Activated CD4-positive, alpha-beta T cell treated with anti-CD3 and anti-CD28 coated beads, Interleukin-2, Interleukin-6, amounts not matched to agents 100 ng/mL and 50 ng/mL, durations not matched to agents 16 hours and 8 hours (primary cell): Measurements from ENCODE around the gene SIK1.
"Not testable (repeated sequence)": the region's sequence is repeated elsewhere in the genome, so short reads cannot be mapped to it uniquely, and the experiment has no call there.

Source experiments
- DNase-seq: peaks from one replicate; pipeline ENCODE4 v3.0.0-alpha.2; 2020

The SIK1 gene

GRCh38 chr21:43439316-43440075, 12.6 kb upstream of the SIK1 start:
- DNase-seq, result not testable (repeated sequence)

DNA sequence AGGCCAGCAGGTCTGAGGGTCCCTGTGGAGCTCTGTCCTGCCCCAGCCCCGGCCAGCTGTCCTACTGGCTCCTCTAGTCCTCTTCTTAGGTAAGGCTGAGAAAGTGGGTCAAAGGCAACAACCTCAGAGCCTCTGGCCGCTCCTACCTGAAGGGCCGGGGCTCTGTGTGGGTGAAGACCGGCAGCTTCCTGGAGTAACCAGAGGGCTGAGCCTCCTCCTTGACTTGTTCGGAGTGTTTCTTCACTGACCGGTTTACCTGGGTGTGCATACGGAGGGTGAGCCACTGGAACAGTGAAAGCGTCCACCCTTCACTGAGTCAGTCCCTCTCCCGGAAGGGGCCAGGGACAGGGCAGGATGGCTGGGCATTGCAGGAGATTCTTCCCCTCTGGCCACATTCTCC, 9.3 kb upstream of the SIK1 start:
- not testable (repeated sequence) for DNase-seq

DNA sequence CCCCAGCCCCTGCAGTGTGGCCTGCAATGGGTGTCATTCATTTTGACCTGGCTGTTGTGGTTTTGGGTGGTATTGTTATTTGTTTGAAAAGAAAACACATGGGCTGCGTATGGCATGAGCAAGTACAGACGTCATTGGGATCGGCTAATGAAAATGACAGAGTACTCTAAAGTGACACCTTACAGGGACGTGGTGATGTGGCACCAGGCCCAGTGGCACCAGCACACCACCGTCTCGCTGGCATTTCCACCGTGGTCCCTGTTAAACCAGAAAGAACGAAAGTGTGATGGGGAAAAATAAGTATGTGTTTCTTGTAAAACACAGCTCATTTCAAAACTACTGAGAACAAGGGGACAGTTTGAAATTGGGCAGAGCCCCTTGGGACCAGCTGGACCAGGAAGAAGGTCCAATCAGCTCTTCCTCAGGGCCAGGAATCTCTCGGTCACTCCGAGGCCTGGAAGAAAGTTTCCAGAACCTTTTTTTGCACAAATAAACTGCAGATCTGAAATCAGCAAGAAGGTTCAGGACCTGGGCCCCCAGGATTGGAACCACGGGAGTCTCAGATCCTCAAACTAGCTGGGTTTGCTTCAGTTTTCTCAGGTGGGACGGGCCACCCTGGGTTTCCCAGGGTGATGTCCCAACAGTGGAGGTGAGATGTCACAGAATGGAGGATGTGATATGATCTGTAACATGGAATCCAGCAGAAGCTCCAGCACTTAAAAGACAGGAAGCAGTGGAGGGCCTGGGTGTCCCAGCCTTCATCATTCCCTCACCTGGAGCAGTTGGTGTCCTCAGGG, 6.6 kb upstream of the SIK1 start:
- not testable (repeated sequence) for DNase-seq

- not testable (repeated sequence) for DNase-seq
Measured at GRCh38 chr21:43430830-43431416, 4.0 kb upstream of the SIK1 start.

DNA sequence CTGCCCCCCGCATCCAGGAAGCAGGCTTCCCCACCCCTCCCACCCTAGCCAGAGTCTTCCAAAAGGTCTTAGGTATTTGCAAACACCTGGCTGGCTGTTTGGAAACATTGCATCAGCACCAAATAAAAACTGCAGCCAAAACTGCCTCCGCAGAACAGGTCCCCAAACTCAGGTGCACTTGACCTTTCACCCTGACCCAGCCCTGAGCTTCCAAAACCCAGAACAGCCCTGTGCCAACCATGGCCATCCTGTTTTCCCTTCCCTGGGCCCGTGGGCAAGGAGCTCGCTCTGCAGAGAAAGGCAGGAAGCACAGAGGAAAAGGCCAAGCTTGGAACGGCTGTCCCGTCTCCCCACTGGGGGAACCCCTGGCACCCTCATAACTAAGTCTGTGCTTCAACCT, 2.0 kb upstream of the SIK1 start:
- not testable (repeated sequence) for DNase-seq

- DNase-seq, result not testable (repeated sequence)
Measured at GRCh38 chr21:43427242-43427559, 270 bp upstream of the SIK1 start.

DNA sequence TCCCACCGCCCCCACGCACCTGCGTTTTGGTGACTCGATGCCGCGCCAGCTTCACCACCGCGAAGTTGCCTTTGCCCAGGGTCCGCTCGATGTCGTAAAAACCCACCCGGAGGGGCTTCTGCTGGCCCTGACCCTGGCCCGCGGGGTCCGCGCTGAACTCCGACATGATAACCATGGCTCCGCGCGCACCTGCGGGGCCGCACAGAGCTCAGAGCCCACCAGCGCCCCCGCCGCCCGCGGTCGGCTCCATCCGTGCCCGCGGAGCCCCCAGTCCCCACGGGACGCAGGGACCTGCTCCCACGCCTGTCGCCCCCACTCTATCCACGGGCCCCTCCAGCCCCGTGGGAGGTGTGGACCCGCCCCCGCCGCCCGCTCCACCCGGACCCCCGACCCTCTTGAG, 927 bp downstream of the SIK1 start:
- DNase-seq, result not testable (repeated sequence)

DNA sequence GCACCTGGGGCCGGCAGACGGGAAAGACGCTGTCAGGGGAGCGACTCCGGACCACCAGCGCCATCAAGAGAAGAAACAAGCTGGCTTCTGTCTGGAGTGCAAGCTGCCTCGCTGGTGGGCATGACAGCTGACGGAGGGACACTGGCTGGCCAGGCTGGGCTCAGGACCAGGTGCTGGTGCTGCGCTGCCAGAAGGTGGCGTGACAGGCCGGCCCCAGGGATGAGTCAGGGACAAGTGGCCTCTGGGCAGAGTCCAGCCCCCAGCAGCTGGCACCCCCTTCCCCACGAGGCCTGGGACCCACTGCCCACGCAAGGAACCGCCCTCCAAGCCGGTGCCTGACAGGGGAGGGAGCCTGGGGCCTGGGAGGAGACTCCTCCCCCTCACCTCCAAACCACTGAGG, 7.5 kb downstream of the SIK1 start:
- DNase-seq, result not testable (repeated sequence)

- not testable (repeated sequence) for DNase-seq
Measured at GRCh38 chr21:43414576-43414975, 12.4 kb downstream of the SIK1 start.

DNA sequence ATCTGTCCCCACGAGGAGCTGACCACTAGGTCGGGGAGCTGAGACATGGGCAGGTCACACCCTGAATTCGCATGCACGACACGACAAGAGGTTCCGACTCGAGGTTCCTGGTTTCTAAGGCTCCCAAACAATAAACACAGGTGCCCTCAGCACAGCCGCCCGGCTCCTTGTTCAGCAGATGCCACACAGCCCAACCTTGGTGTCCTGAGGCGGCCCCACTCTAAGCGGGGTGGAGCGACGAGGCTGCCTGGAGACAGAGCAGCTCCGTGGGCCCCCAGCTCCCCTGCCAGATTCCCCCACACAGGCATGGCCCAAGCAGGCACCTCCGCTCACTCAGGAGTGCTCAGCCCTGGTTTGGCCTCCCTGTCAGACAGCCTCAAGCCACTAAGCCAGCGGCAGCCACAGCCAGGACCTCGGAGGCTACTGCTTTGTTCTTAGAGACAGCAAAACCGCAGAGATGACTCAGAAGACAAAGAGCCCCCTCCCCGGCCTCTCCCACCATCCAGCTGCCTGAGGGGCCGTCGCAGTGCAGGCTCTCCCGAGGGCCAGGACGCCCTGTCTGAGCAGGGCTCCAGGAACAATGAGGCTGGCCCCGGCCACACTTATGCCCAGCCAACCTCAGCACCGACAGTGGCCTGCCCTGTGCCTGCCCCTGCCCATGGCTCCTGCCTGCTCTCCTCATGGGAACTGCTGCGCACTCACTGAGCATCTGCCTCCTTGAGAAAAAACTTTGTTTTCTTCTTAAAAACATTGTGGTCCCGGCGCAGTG, 14.7 kb downstream of the SIK1 start:
- DNase-seq, result not testable (repeated sequence)

GRCh38 chr21:43410456-43411068, 16.4 kb downstream of the SIK1 start:
- not testable (repeated sequence) for DNase-seq

GRCh38 chr21:43407139-43407538, 19.8 kb downstream of the SIK1 start:
- not testable (repeated sequence) for DNase-seq

DNA sequence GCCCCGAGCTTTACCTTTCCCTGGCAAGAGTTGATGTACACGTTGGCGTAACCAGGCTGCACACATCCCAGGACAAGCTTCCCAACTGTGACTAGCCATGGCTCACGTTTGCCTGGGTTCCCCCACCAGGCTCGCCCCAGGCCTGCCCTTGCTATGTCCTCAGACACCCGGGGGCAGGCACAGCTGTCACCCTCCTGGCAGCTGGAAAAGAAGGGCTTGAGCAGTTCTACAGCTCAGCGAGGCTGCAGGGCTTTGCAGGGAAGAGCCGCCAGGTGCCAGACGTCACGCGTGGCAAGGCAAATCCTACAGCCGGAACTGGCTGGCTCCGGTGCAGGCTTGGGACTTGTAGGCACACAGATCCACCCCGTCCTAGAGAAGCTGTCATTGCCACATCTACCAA, 22.5 kb downstream of the SIK1 start:
- not testable (repeated sequence) for DNase-seq

DNA sequence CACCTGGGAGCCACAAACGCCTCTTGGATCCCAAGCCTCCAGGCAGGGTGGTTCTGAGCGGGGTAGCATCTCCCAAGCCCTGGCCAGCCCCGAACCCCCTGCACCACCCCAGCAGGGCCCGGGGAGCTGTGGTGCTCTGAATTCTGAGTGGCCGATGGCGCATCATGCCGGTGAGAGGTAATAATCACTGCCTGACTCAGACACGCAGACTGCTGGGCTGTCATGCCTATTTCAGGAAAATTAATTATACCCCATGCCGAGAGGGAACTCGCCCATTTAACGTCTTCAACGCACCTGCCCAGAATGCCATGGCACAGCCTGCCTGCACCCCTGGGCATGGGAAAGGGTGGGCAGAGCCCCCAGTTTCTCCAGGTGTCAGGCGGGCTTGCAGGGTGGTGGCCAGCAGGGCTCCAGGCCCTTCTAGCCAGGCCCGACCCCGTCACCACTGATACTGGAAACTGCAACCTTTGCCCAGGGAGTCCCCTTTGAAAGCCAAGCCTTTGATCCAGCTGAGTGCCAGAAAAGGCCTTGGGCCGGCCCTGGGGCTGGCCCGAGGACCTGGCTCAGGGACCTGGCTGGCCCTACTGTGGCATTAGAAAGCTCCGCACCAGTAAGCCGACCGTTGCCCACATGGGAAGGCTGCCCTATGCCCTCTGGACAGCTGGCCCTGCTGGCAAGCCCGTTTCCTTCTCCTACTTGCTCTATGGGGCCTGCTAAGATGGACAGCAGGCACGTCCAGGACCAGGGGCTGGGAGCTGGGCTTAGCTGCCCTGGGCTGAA, 23.1 kb downstream of the SIK1 start:
- not testable (repeated sequence) for DNase-seq

GRCh38 chr21:43401125-43401524, 25.8 kb downstream of the SIK1 start:
- not testable (repeated sequence) for DNase-seq

DNA sequence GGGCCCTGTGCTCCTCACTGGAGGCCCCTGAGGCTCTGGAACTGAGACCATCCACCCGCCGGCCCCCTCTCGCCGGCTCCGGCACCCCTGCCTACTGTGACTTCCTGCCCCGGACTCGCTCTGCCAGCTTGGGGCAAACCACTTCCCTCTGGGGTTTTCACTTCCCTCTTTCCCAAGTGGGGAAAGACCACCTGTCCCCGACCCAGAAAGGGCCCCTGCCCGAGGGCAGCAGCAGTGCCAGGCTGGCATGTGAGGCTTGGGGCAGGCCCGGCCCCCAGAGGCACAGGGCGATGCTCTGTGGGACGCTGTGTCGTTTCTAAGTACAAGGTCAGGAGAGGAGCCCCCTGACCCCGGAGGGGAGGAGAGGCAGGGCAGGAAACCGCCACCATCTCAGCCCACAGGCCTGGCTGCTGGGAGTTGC, 27.3 kb downstream of the SIK1 start:
- DNase-seq, result not testable (repeated sequence)

GRCh38 chr21:43399136-43399535, 27.8 kb downstream of the SIK1 start:
- not testable (repeated sequence) for DNase-seq

DNA sequence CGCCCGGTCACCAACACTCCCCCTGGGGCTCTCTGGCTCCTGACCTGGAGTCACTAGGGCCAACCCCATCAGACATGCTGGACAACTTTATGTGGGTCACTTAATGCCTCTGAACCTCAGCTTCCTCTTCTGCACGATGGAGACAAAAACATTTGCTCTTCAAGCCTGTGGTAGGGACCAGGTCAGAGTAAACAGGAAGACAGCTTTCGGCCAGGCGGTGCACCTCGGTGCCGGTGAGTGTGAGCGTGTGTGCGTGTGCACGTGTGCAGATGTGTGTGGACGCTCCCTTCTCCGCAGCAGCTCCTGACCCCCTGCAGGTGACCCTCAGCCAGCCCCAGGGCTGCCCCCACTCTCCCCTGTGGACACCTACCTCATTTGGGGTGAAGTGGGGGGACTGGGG, 28.4 kb downstream of the SIK1 start:
- DNase-seq, result not testable (repeated sequence)

DNA sequence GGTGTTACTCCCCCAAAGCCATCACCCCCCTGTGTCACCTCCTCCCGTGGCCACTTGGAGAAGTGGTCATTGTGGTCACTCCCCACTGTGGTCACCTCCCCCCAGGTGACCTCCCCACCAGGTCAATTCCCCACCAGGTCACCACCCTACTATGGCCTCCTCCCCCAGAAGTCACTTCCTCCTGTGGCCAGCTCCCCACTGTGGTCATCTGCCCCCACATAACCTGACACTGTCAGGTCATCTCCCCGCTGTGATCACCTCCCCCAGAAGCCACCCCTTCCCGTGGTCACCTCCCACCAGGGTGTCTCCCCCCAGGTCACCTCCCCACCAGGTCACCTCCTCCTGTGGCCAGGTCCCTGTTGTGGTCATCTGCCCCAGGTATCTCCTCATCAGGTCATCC, 28.9 kb downstream of the SIK1 start:
- not testable (repeated sequence) for DNase-seq

GRCh38 chr21:43397439-43397808, 29.5 kb downstream of the SIK1 start:
- DNase-seq, result not testable (repeated sequence)

DNA sequence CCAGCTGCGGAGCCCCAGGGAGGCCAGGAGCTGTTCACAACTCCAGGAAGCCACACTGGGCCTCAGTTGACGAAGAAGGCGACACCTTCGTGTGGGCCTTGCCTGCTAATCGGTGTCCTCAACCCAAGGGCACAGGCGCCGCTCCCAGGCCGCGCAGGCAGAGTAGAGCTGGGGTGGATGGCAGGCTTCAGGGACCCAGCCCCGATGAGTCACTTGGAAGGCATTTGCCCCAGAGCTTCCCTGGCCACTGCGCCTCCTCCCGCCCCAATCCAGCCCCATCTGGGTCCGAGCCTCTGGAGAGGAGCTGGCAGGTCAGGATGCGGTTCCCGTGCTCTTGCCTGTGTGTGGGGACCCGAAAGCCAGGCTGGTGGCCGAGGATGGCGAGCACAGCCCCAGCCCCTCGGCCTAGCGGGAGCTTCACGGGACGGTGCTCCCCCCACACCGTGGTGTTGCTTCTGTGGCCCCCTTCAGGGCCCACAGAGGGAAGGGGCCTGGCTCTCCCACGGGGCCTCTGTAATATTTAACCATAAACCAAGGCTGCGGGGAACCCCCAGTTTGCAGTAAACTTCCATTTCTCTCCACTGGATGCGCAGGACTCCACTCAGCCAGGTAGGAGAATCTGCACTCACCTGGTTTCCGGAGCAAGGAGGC, 30.0 kb downstream of the SIK1 start:
- not testable (repeated sequence) for DNase-seq
